Heart right ventricle (tissue), 16 donors: ENCODE results near the gene ZNF181. TPM values are rescaled to one million over a fixed set of nuclear protein-coding genes. Genes with fewer than 3 reads are reported as not detected.

Experiments used
- ATAC-seq, 8 donors: fragments of 200-7000 bp; cut with Tn5 transposase; one replicate each; pipeline ENCODE4 v1.9.1; 2020; ENCODE audit warnings: mild to moderate bottlenecking in 8 of 8, moderate library complexity in 8 of 8, moderate number of reproducible peaks in 1 of 8
- DNase-seq, 2 donors: peaks; one replicate each; pipeline ENCODE4 v3.0.0-alpha.2; 2020
- H3K27ac ChIP-seq, 10 donors: fragments of 200-600 bp; sonication (generic) in 2 of 10; one replicate each; pipeline versions ENCODE4 v1.5.0 to v1.8.0; 2020 to 2022; ENCODE audit warnings: mild to moderate bottlenecking in 3 of 10
- H3K27me3 ChIP-seq, 7 donors: fragments of 200-600 bp; one replicate each; pipeline ENCODE4 v1.8.0; 2021 to 2022; ENCODE audit warnings: mild to moderate bottlenecking in 2 of 7
- H3K36me3 ChIP-seq, 9 donors: fragments of 200-600 bp; sonication (generic) in 1 of 9; one replicate each; pipeline versions ENCODE4 v1.5.0 to v1.8.0; 2020 to 2022; ENCODE audit warnings: mild to moderate bottlenecking in 2 of 9
- H3K4me1 ChIP-seq, 9 donors: fragments of 200-600 bp; sonication (generic) in 1 of 9; one replicate each; pipeline versions ENCODE4 v1.5.0 to v1.8.0; 2020 to 2022; ENCODE audit warnings: mild to moderate bottlenecking in 4 of 9
- H3K4me3 ChIP-seq, 10 donors: fragments of 200-600 bp; sonication (generic) in 2 of 10; one replicate each; pipeline versions ENCODE4 v1.5.0 to v1.8.0; 2020 to 2022; ENCODE audit warnings: mild to moderate bottlenecking in 7 of 10, moderate library complexity in 2 of 10
- H3K9me3 ChIP-seq, 11 donors: fragments of 200-600 bp in 10 of 11; sonication (generic) in 2 of 11; one replicate each; pipeline versions ENCODE4 v1.5.0 to v1.8.0; 2013 to 2022; ENCODE audit warnings: mild to moderate bottlenecking in 2 of 11, control low read depth in 1 of 11, moderate library complexity in 1 of 11
- WGBS, 2 donors: extraction: QIAGEN DNeasy Blood & Tissue Kit; methylation state at CpG; one replicate each; pipeline ENCODE4 v1.1.7; 2013; ENCODE audit warnings: inconsistent platforms in 1 of 2; 5-methylcytosine and 5-hydroxymethylcytosine counted together
- intact Hi-C, 10 donors: fragments of 100-400 bp; cut with DNase I; formaldehyde crosslinking; loops; one replicate each; pipeline versions ENCODE4 v1.11.1 to v1.14.2; 2022
- polyA plus RNA-seq, 2 donors: library from polyadenylated mRNA; stranded (reverse); fragments of 200-250 nt; gene quantifications; one replicate each; pipeline ENCODE4 v1.2.3, GENCODE V29; 2013
- total RNA-seq, 10 donors: library from RNA; stranded (reverse); fragmentation: NEBNext Ultra II Directional in 3 of 10; extraction: Animal tissue kit (Norgen Biotek cat#: 25700) in 3 of 10; gene quantifications; one replicate each; pipeline versions ENCODE4 v1.2.1 to v1.2.4, GENCODE V29; 2021 to 2023
- TF ChIP-seq, protein P1 (sequence below), 9 donors: fragments of 200-600 bp; sonication (generic) in 2 of 9; IDR thresholded peaks; one replicate each; pipeline versions ENCODE4 v1.5.0 to v1.8.0; 2021 to 2022; ENCODE audit warnings: antibody characterized with exemption in 9 of 9, mild to moderate bottlenecking in 5 of 9, moderate library complexity in 1 of 9
- donor health status: Arrhythmogenic right ventricular cardiomyopathy.
- donor health status: ischemic (EF 13 %, LVEDD 7.1; RV severe dilation, severe dysfunction).
- donor health status: healthy with polysubstance abuse.
- donor health status: DM: no; HTN: yes; CAD: no.
- donor health status: DM: no; HTN: no; CAD: no.
- donor health status: ischemic (EF 25% LVEDD 6.9; RV normal size, moderate dysfunction).
- donor health status: ischemic (EF 25% LVEDD 5.7; RV mildly dilated, moderate dysfunction).
- donor health status: healthy.
- donor health status: DM: yes; HTN: yes; CAD: no.
- donor health status: Ischemic cardiomyopathy.
- donor health status: ischemic (EF 35%, LVEDD 5.7; RV mildly dilated, moderate dysfunction).
- donor health status: nonischemic (EF 11% LVEDD 7.7; RV severe dilation, severe dysfunction).
- donor health status: DM: yes; HTN: yes; CAD: no.
- donor health status: PGD.
- donor health status: ischemic (EF 29% LVEDD 5.4; RV normal size, mild dysfunction).
- donor health status: nonischemic (EF 23%, LVEDD 6.1; RV moderate dilation, normal function).

ZNF181 gene
- total and polyA plus RNA-seq, 12 donors, result 6.2 to 27.6 (median 18.3) TPM

DNA sequence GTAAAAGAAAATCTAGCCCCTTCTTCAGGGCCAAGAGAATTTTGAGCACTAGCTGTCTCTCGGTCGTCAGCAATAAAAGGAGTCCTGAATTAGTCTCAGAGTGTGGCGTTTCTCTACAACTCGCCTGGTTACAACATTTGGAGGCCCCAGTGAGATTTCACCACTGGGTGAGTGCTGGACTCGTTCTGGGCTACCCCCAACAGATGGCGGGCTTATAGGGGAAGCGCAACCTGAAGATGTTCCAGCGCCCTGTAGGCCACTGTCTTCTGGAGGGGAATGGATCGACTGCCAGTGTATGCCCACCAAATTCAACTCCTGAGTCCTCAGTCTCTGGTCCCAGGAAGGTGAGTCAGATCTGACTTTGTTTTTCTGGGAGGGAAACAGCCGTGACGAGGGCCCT, 11.7 kb upstream of the ZNF181 start:
- H3K4me1 ChIP-seq, result no peaks in the 10 kb centered on the region
- no peak overlapping the region for H3K4me3 ChIP-seq
- ATAC-seq, result no peak
- H3K9me3 ChIP-seq, result no peaks in the 10 kb centered on the region
- no peak for DNase-seq
- TF ChIP-seq, protein P1, sequence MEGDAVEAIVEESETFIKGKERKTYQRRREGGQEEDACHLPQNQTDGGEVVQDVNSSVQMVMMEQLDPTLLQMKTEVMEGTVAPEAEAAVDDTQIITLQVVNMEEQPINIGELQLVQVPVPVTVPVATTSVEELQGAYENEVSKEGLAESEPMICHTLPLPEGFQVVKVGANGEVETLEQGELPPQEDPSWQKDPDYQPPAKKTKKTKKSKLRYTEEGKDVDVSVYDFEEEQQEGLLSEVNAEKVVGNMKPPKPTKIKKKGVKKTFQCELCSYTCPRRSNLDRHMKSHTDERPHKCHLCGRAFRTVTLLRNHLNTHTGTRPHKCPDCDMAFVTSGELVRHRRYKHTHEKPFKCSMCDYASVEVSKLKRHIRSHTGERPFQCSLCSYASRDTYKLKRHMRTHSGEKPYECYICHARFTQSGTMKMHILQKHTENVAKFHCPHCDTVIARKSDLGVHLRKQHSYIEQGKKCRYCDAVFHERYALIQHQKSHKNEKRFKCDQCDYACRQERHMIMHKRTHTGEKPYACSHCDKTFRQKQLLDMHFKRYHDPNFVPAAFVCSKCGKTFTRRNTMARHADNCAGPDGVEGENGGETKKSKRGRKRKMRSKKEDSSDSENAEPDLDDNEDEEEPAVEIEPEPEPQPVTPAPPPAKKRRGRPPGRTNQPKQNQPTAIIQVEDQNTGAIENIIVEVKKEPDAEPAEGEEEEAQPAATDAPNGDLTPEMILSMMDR (IDR thresholded peaks at IDR 0.05), result no peak
- intact Hi-C loops, result no loop called here
- H3K36me3 ChIP-seq, result no peaks in the 10 kb centered on the region
- WGBS, 2 donors, result 52 to 56% methylated on average over 11 of the region's 11 CpGs
- H3K27me3 ChIP-seq, result no peaks in the 10 kb centered on the region
- H3K27ac ChIP-seq, result no peak overlapping the region

DNA sequence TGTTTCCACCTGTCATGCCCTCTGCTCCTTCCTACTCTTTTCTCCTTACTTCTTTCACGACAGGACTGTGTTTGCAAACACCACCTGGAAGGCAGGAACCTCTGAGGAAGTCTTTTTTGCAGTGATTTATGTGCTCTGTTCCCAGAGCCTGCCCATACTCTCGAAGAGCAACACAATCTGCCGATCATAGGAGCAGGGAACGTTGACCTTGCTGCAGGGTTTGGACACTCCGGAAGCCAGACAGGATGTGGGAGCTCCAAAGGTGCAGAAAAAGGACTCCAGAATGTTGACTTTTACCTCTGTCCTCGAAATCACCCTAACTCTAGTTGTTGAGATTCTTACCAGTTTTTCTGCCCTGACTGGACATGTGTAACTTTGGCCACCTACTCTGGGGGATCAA, 8.6 kb upstream of the ZNF181 start:
- H3K9me3 ChIP-seq, result no peaks in the 10 kb centered on the region
- H3K4me1 ChIP-seq, result no peaks in the 10 kb centered on the region
- no peak for DNase-seq
- H3K36me3 ChIP-seq, result no peaks in the 10 kb centered on the region
- no peak overlapping the region for H3K4me3 ChIP-seq
- 59 to 63% methylated on average over 6 of the region's 6 CpGs for WGBS, 2 donors
- intact Hi-C loops, result no loop called here
- no peaks in the 10 kb centered on the region for H3K27me3 ChIP-seq
- TF ChIP-seq, protein P1 (IDR thresholded peaks at IDR 0.05), result no peak
- H3K27ac ChIP-seq, result no peak overlapping the region
- no peak for ATAC-seq

DNA sequence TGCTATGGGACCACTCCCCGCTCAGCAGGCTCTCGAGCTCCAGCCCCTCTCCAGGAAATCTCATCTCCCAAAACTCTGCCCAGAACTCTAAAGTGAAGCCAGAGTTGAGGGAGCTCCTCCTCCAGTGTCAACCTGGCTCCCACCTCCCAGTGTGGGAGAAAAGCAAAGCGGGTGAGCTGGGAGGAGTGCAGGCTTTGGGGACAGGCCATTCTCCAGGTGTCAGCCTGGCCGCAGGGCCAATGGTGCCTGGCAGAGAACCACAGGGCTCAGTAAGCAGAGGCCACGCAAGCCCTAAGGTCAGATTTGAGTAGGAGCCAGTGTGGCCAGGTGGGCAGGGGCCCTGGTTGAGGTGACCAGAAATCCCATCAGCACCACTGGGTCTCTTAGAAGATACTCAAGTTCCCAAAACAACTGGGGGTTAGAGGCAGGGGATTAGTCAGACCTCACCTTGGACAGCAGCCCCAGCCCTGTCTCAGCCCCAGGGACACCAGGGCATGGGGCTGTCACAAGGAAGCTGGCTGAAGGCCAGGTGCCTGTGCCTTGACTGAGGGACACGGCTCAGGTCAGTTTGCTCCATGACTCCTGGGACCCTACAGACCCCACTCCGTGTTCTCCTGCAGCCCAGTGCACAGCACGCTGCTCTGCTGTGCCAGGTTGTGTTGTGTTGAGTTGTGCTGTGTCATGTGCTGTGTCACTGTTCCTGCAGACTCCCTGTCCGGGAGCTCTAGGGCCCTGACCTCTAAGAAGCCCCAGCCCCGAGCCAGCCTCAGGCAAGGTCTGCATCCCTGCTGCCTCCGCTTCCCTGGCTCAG, 2.8 kb upstream of the ZNF181 start:
- 85% methylated on average over 11 of the region's 11 CpGs for WGBS, 2 donors
- Histone ChIP-seq H3K36me3 (peaks cover 0 to 10% (median 6%) of the 10 kb centered on the region in 9 donors), H3K4me1 (peaks cover 2 to 39% (median 25%) of the 10 kb centered on the region in 9 donors), H3K4me3 (no peak overlapping the region), H3K27me3 (no peaks in the 10 kb centered on the region), H3K9me3 (peaks cover 0 to 9% (median 0%) of the 10 kb centered on the region in 11 donors), H3K27ac (no peak overlapping the region)
- peak in 1 of 2 donors; percentile 14 for DNase-seq
- intact Hi-C loops, result loop anchor here in 5 of 10 donors (5.0 kb wide), 2 partner anchors 41 to 54 kb away; partner anchors contain the start of genes SCGB2B2 (in 4 of the 5), ZNF302 (in 4 of the 5) and ZNF599 (in 2 of the 5)
- TF ChIP-seq, protein P1 (IDR thresholded peaks at IDR 0.05), result no peak
- ATAC-seq, result no peak

DNA sequence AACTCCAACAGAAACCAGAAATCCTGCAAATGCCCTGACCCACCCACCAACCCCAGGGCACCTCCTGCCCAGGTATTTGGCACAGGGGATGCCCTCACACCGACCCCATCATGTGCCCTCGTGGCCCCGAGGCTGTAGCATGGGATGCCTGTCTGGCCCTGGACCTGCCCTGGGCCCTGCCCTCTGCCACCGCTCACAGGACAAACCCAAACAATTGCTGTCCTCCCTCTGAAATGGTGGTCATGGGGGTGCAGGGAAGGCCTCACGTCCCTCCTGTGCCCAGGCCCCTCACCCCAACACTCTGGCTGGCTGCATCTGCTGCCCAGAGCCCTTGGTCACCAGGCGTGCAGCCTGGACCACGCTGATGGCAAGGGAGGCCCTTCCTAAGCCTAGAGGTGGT, 2.1 kb upstream of the ZNF181 start:
- Histone ChIP-seq H3K4me1 (peaks cover 2 to 46% (median 26%) of the 10 kb centered on the region in 9 donors), H3K36me3 (peaks cover 0 to 18% (median 12%) of the 10 kb centered on the region in 9 donors), H3K4me3 (no peak overlapping the region), H3K9me3 (peaks cover 0 to 17% (median 0%) of the 10 kb centered on the region in 11 donors), H3K27me3 (no peaks in the 10 kb centered on the region), H3K27ac (no peak overlapping the region)
- intact Hi-C loops, result loop anchor here in 5 of 10 donors (2.0 to 5.0 kb wide), 3 partner anchors 40 to 195 kb away; partner anchors contain the start of genes SCGB2B2 (in 4 of the 5), ZNF302 (in 4 of the 5), ZNF599 (in 2 of the 5) and ZNF30 (in 1 of the 5)
- TF ChIP-seq, protein P1 (IDR thresholded peaks at IDR 0.05), result no peak
- no peak for DNase-seq
- ATAC-seq, result no peak
- WGBS, 2 donors, result 80 to 92% methylated on average over 7 of the region's 7 CpGs
